ENCODE data around the gene BCHE.

The BCHE gene

GRCh38 chr3:165746874-165747273 is 90.3 kb downstream of the BCHE start:
- H3K27me3 ChIP-seq (ENCODE audit: insufficient read depth, low read depth) = no peaks in the 10 kb centered on the region
- no peak overlapping the region for H3K9ac ChIP-seq
- no peak for TF ChIP-seq CTCF (conservative IDR thresholded peaks at IDR 0.05; ENCODE audit: low read depth, low read length)
- H3K4me3 ChIP-seq (IDR thresholded peaks at IDR 0.05; ENCODE audit: insufficient read depth, low read depth, low read length) = no peak overlapping the region
- no peaks in the 10 kb centered on the region for H4K20me1 ChIP-seq (ENCODE audit: insufficient read depth)
- H3K27ac ChIP-seq = no peak overlapping the region
- H3K79me2 ChIP-seq (ENCODE audit: insufficient read depth, low read depth) = no peaks in the 10 kb centered on the region
- H3K4me1 ChIP-seq (ENCODE audit: low read depth, poor library complexity, severe bottlenecking) = peaks cover 38% of the 10 kb centered on the region
- no peaks in the 10 kb centered on the region for H3K36me3 ChIP-seq (ENCODE audit: insufficient read depth)
- no peak overlapping the region for H3K4me2 ChIP-seq
- no peak overlapping the region for H2AFZ ChIP-seq (ENCODE audit: low read depth)

GRCh38 chr3:165744025-165744424 is 93.2 kb downstream of the BCHE start:
- Histone ChIP-seq H3K27me3 (ENCODE audit: insufficient read depth, low read depth) (no peaks in the 10 kb centered on the region), H3K27ac (no peak overlapping the region), H4K20me1 (ENCODE audit: insufficient read depth) (no peaks in the 10 kb centered on the region), H3K36me3 (ENCODE audit: insufficient read depth) (no peaks in the 10 kb centered on the region), H3K79me2 (ENCODE audit: insufficient read depth, low read depth) (no peaks in the 10 kb centered on the region), H3K4me1 (ENCODE audit: low read depth, poor library complexity, severe bottlenecking) (peaks cover 23% of the 10 kb centered on the region), H3K4me3 (IDR thresholded peaks at IDR 0.05; ENCODE audit: insufficient read depth, low read depth, low read length) (no peak overlapping the region), H2AFZ (ENCODE audit: low read depth) (no peak overlapping the region), H3K4me2 (no peak overlapping the region), H3K9ac (no peak overlapping the region)
- no peak for TF ChIP-seq CTCF (conservative IDR thresholded peaks at IDR 0.05; ENCODE audit: low read depth, low read length)

GRCh38 chr3:165742351-165742750 is 94.9 kb downstream of the BCHE start:
- Histone ChIP-seq H4K20me1 (ENCODE audit: insufficient read depth) (no peaks in the 10 kb centered on the region), H3K36me3 (ENCODE audit: insufficient read depth) (no peaks in the 10 kb centered on the region), H2AFZ (ENCODE audit: low read depth) (no peak overlapping the region), H3K9ac (no peak overlapping the region), H3K27ac (no peak overlapping the region), H3K4me3 (IDR thresholded peaks at IDR 0.05; ENCODE audit: insufficient read depth, low read depth, low read length) (no peak overlapping the region), H3K79me2 (ENCODE audit: insufficient read depth, low read depth) (no peaks in the 10 kb centered on the region), H3K4me1 (ENCODE audit: low read depth, poor library complexity, severe bottlenecking) (peaks cover 8% of the 10 kb centered on the region), H3K4me2 (no peak overlapping the region), H3K27me3 (ENCODE audit: insufficient read depth, low read depth) (no peaks in the 10 kb centered on the region)
- no peak for TF ChIP-seq CTCF (conservative IDR thresholded peaks at IDR 0.05; ENCODE audit: low read depth, low read length)

GRCh38 chr3:165729756-165730155 is 107.5 kb downstream of the BCHE start:
- Histone ChIP-seq H3K4me3 (IDR thresholded peaks at IDR 0.05; ENCODE audit: insufficient read depth, low read depth, low read length) (no peak overlapping the region), H2AFZ (ENCODE audit: low read depth) (no peak overlapping the region), H3K79me2 (ENCODE audit: insufficient read depth, low read depth) (no peaks in the 10 kb centered on the region), H3K27me3 (ENCODE audit: insufficient read depth, low read depth) (no peaks in the 10 kb centered on the region), H4K20me1 (ENCODE audit: insufficient read depth) (no peaks in the 10 kb centered on the region), H3K36me3 (ENCODE audit: insufficient read depth) (no peaks in the 10 kb centered on the region), H3K4me2 (no peak overlapping the region), H3K27ac (no peak overlapping the region), H3K9ac (no peak overlapping the region), H3K4me1 (ENCODE audit: low read depth, poor library complexity, severe bottlenecking) (no peaks in the 10 kb centered on the region)
- no peak for TF ChIP-seq CTCF (conservative IDR thresholded peaks at IDR 0.05; ENCODE audit: low read depth, low read length)
